Prostate gland (tissue), 2 donors: ENCODE results near the gene ARL5B.

Source experiments
- CTCF ChIP-seq, 4 experiments: fragments of 200-600 bp in 2 of 4; fragments of 450-650 bp in 2 of 4; sonication (generic) in 2 of 4; IDR thresholded peaks; 1 replicate in 3 of 4; 2 replicates in 1 of 4; pipeline ENCODE4 v1.5.1; 2016 to 2019; ENCODE audit warnings: antibody characterized with exemption in 4 of 4, mild to moderate bottlenecking in 2 of 4, moderate library complexity in 2 of 4
- POLR2AphosphoS5 ChIP-seq: sonication (generic); formaldehyde crosslinking; IDR thresholded peaks from one replicate; pipeline ENCODE4 v1.6.1; 2017; ENCODE audit warnings: antibody characterized with exemption

- TF ChIP-seq POLR2AphosphoS5 = no peak
- TF ChIP-seq CTCF (IDR thresholded peaks at IDR 0.05) = no peak
These were observed 25.7 kb downstream of the ARL5B start for GRCh38 chr10:18684953-18685352.
